Astrocyte (in vitro differentiated cells and primary cell): Measurements from ENCODE around the gene SLC9A3.

ENCODE experiments used
- CTCF ChIP-seq: IDR thresholded peaks from 2 replicates; pipeline ENCODE4 v1.5.1; 2011; ENCODE audit warnings: low read depth, mild to moderate bottlenecking, inconsistent platforms, low read length, moderate library complexity; ENCODE audit not compliant: insufficient read depth
- EZH2 ChIP-seq: IDR thresholded peaks from 2 replicates; pipeline ENCODE4 v1.6.1; 2012; ENCODE audit warnings: mild to moderate bottlenecking, low read length, inconsistent platforms; ENCODE audit not compliant: insufficient read depth

GRCh38 chr5:443239-444151, 80.8 kb downstream of the SLC9A3 start:
- TF ChIP-seq CTCF (no peak), EZH2 (no peak)
